Activated CD8-positive, alpha-beta T cell treated with anti-CD3 and anti-CD28 coated beads for 36 hours (primary cell): ENCODE results near the gene PKLR. TPM values are rescaled to one million over a fixed set of nuclear protein-coding genes. Genes with fewer than 3 reads are reported as not detected.
A peak's percentile ranks its signal among the peaks of the same experiment; 100 is the strongest.

Experiments
- ATAC-seq: fragments of 200-7000 bp; cut with Tn5 transposase; one replicate; pipeline ENCODE4 v1.10.0; 2021; ENCODE audit warnings: mild to moderate bottlenecking, moderate library complexity
- CTCF ChIA-PET: fragments of 350-600 bp; sonication (Branson Sonifier 250); formaldehyde crosslinking; loops from one replicate; lab custom pipeline; 2021; ENCODE audit warnings: antibody characterized with exemption; lab: Charles Lee
- POLR2A ChIA-PET: fragments of 350-600 bp; sonication (Branson Sonifier 250); formaldehyde crosslinking; loops from one replicate; lab custom pipeline; 2021; ENCODE audit warnings: antibody characterized with exemption; lab: Charles Lee
- DNase-seq: peaks from one replicate; pipeline ENCODE4 v3.0.0-alpha.2; 2020
- H3K27ac Mint-ChIP-seq: one replicate; pipeline ENCODE4 v1.8.0; 2021; ENCODE audit warnings: mild to moderate bottlenecking, mixed read lengths
- H3K27me3 Mint-ChIP-seq: one replicate; pipeline ENCODE4 v1.8.0; 2021; ENCODE audit warnings: mixed read lengths
- H3K36me3 Mint-ChIP-seq: one replicate; pipeline ENCODE4 v1.8.0; 2021; ENCODE audit warnings: low read depth, mixed read lengths
- H3K4me1 Mint-ChIP-seq: one replicate; pipeline ENCODE4 v1.8.0; 2021; ENCODE audit warnings: low read depth, mixed read lengths
- H3K4me3 Mint-ChIP-seq: one replicate; pipeline ENCODE4 v1.8.0; 2021; ENCODE audit warnings: mild to moderate bottlenecking, moderate library complexity, mixed read lengths
- H3K9me3 Mint-ChIP-seq: one replicate; pipeline ENCODE4 v1.8.0; 2021; ENCODE audit warnings: mixed read lengths
- CTCF ChIP-seq: fragments of 200-600 bp; IDR thresholded peaks from one replicate; pipeline ENCODE4 v1.8.0; 2022; ENCODE audit warnings: antibody characterized with exemption, mild to moderate bottlenecking
- intact Hi-C: fragments of 100-400 bp; cut with micrococcal nuclease; formaldehyde crosslinking; loops from one replicate; pipeline ENCODE4 v1.10.0; 2022
- microRNA-seq: library from miRNA; unstranded; fragments of <30 nt; microRNA quantifications from one replicate; pipeline ENCODE4 v1.2.0, GENCODE V29; 2022; ENCODE audit warnings: borderline microRNAs expressed, borderline replicate concordance
- total RNA-seq, 2 experiments: library from RNA; stranded (reverse); gene quantifications; one replicate each; pipeline ENCODE4 v1.2.3, GENCODE V29; 2021

PKLR gene
- total RNA-seq, 2 experiments from 2014 or later: not detected

- Mint-ChIP-seq H3K4me1 (peaks cover 41% of the 10 kb centered on the region), H3K27me3 (peaks cover 2% of the 10 kb centered on the region), H3K36me3 (peaks cover 21% of the 10 kb centered on the region), H3K27ac (peak overlapping the region; percentile 95), H3K9me3 (no peaks in the 10 kb centered on the region), H3K4me3 (peak overlapping the region; percentile 71)
- ChIA-PET POLR2A (interaction anchor here (1.1 to 3.7 kb wide), 7 partner anchors 14 to 452 kb away, joined by 3 to 23 read pairs (median 5); partner anchors contain the start of genes KRTCAP2, MTX1 and THBS3), CTCF (interaction anchor here (1.0 to 2.6 kb wide), 6 partner anchors 13 to 67 kb away, joined by 3 to 18 read pairs (median 6); partner anchors contain the start of genes ENTREP3, MTX1 and THBS3)
- ATAC-seq (no peak), DNase-seq (no peak)
- no peak for TF ChIP-seq CTCF
- intact Hi-C loops: loop anchor here (5.0 kb wide), 1 partner anchor 36 kb away; the partner anchor contains the start of genes MTX1 and THBS3
Observed at GRCh38 chr1:155242805-155243358, 58.4 kb downstream of the PKLR start.

- ATAC-seq: no peak
- peak overlapping the region; percentile 82 for H3K27ac Mint-ChIP-seq
- CTCF ChIA-PET: interaction anchor here (1.0 to 3.3 kb wide), 5 partner anchors 9 to 66 kb away, joined by 3 to 33 read pairs (median 8); partner anchors contain the start of gene ENTREP3
- H3K4me3 Mint-ChIP-seq: peak overlapping the region; percentile 81
- no peak for TF ChIP-seq CTCF
- no peak for DNase-seq
- H3K36me3 Mint-ChIP-seq: peaks cover 19% of the 10 kb centered on the region
- H3K4me1 Mint-ChIP-seq: peaks cover 41% of the 10 kb centered on the region
- POLR2A ChIA-PET: interaction anchor here (0.7 to 2.2 kb wide), 5 partner anchors 10 to 48 kb away, joined by 3 to 16 read pairs (median 4); no protein-coding TSS in a partner anchor
- H3K27me3 Mint-ChIP-seq: peaks cover 2% of the 10 kb centered on the region
- H3K9me3 Mint-ChIP-seq: no peaks in the 10 kb centered on the region
- intact Hi-C loops: loop anchor here (5.0 kb wide), 1 partner anchor 35 kb away; the partner anchor contains the start of genes MTX1 and THBS3
Observed at GRCh38 chr1:155241841-155242264, 59.4 kb downstream of the PKLR start.

GRCh38 chr1:155241069-155241679 is 60.1 kb downstream of the PKLR start:
- ATAC-seq (peak; percentile 6), DNase-seq (peak; percentile 84)
- peaks cover 38% of the 10 kb centered on the region for H3K4me1 Mint-ChIP-seq
- ChIA-PET CTCF (interaction anchor here (1.2 to 3.3 kb wide), 5 partner anchors 10 to 65 kb away, joined by 3 to 33 read pairs (median 8); partner anchors contain the start of gene ENTREP3), POLR2A (interaction anchor here (0.6 to 2.2 kb wide), 7 partner anchors 10 to 113 kb away, joined by 3 to 16 read pairs (median 4); no protein-coding TSS in a partner anchor)
- H3K27ac Mint-ChIP-seq: peak overlapping the region; percentile 82
- peaks cover 2% of the 10 kb centered on the region for H3K27me3 Mint-ChIP-seq
- intact Hi-C loops: loop anchor here (5.0 kb wide), 1 partner anchor 34 kb away; the partner anchor contains the start of genes MTX1 and THBS3
- H3K4me3 Mint-ChIP-seq: peak overlapping the region; percentile 81
- H3K36me3 Mint-ChIP-seq: peaks cover 18% of the 10 kb centered on the region
- no peaks in the 10 kb centered on the region for H3K9me3 Mint-ChIP-seq
- no peak for TF ChIP-seq CTCF

Small RNA genes lying within 50 kb of the gene (microRNA-seq; reads per million reads assigned to microRNA genes)
- gene MIR555: not detected

Other genes starting within 250 kb of the PKLR start
- gene EFNA4, start 237.7 kb downstream of the PKLR start, total RNA-seq: 1 to 10 TPM; 7.1 to 7.8 TPM
- gene EFNA3, start 222.6 kb downstream of the PKLR start, total RNA-seq: 1 to 10 TPM; 5.1 to 8.6 TPM
- gene EFNA1, start 173.6 kb downstream of the PKLR start, total RNA-seq: under 1 TPM; 0.59 to 0.60 TPM
- gene SLC50A1, start 165.6 kb downstream of the PKLR start, total RNA-seq: 10 to 100 TPM; 59.7 to 64.0 TPM
- 10 to 100 TPM; 37.1 to 38.1 TPM for gene DPM3, start 160.9 kb downstream of the PKLR start, total RNA-seq
- gene KRTCAP2, start 128.1 kb downstream of the PKLR start, total RNA-seq: 100 to 1,000 TPM; 124 to 125 TPM
- 1 to 10 TPM; 5.8 to 6.1 TPM for gene TRIM46, start 127.6 kb downstream of the PKLR start, total RNA-seq
- 10 to 100 TPM; 11.1 to 12.0 TPM for gene THBS3, start 93.5 kb downstream of the PKLR start, total RNA-seq
- gene MTX1, start 92.7 kb downstream of the PKLR start, total RNA-seq: 10 to 100 TPM; 59.2 to 61.0 TPM
- 10 to 100 TPM; 41.1 to 42.2 TPM for gene ENTREP3, start 46.0 kb downstream of the PKLR start, total RNA-seq
- 10 to 100 TPM; 81.3 to 97.2 TPM for gene SCAMP3, start 39.1 kb downstream of the PKLR start, total RNA-seq
- 10 to 100 TPM; 80.6 to 85.4 TPM for gene CLK2, start 27.9 kb downstream of the PKLR start, total RNA-seq
- 1 to 10 TPM; 1.5 TPM for gene HCN3, start 24.0 kb downstream of the PKLR start, total RNA-seq
- gene FDPS, start 7.4 kb upstream of the PKLR start, total RNA-seq: 100 to 1,000 TPM; 293 to 316 TPM
- 10 to 100 TPM; 21.2 to 21.6 TPM for gene RUSC1, start 19.5 kb upstream of the PKLR start, total RNA-seq